Endodermal cell (in vitro differentiated cells): ENCODE measurements around the gene SLC22A14. TPM values are rescaled to one million over a fixed set of nuclear protein-coding genes. Genes with fewer than 3 reads are reported as not detected.
A peak's percentile ranks its signal among the peaks of the same experiment; 100 is the strongest.
"Not testable (repeated sequence)": the region's sequence is repeated elsewhere in the genome, so short reads cannot be mapped to it uniquely, and the experiment has no call there.

Source experiments
- DNase-seq: peaks from one replicate; pipeline ENCODE4 v3.0.0-alpha.2; 2017
- H3K27ac ChIP-seq: 2 replicates; pipeline ENCODE4 v1.5.1; 2013; ENCODE audit warnings: mild to moderate bottlenecking, low read depth, low read length, moderate library complexity
- H3K27me3 ChIP-seq: 2 replicates; pipeline ENCODE4 v1.6.1; 2013; ENCODE audit warnings: mild to moderate bottlenecking, low read length, moderate library complexity; ENCODE audit not compliant: insufficient read depth, control insufficient read depth, poor library complexity, severe bottlenecking
- H3K36me3 ChIP-seq: 2 replicates; pipeline ENCODE4 v1.7.0; 2013; ENCODE audit warnings: mild to moderate bottlenecking, low read length, moderate library complexity; ENCODE audit not compliant: control insufficient read depth, insufficient read depth
- H3K4me1 ChIP-seq: one replicate; pipeline ENCODE4 v1.7.0; 2013; ENCODE audit warnings: low read length; ENCODE audit not compliant: control insufficient read depth, insufficient read depth
- H3K4me3 ChIP-seq: 2 replicates; pipeline ENCODE4 v1.5.1; 2013; ENCODE audit warnings: mild to moderate bottlenecking, low read length, moderate library complexity
- H3K9ac ChIP-seq: 2 replicates; pipeline ENCODE4 v1.6.1; 2013; ENCODE audit warnings: mild to moderate bottlenecking, low read length, moderate library complexity; ENCODE audit not compliant: poor library complexity, severe bottlenecking; ENCODE audit errors: extremely low read depth
- H3K9me3 ChIP-seq: 2 replicates; pipeline ENCODE4 v1.6.1; 2013; ENCODE audit warnings: mild to moderate bottlenecking, low read length, moderate library complexity; ENCODE audit not compliant: control insufficient read depth
- H3K27ac Mint-ChIP-seq: 2 replicates; pipeline ENCODE4 v1.8.0; 2020; ENCODE audit warnings: mixed read lengths
- H3K27me3 Mint-ChIP-seq: 2 replicates; pipeline ENCODE4 v1.8.0; 2021; ENCODE audit warnings: mild to moderate bottlenecking, mixed read lengths; ENCODE audit not compliant: insufficient read depth
- H3K36me3 Mint-ChIP-seq: 2 replicates; pipeline ENCODE4 v1.8.0; 2020; ENCODE audit warnings: low read depth, mixed read lengths
- H3K4me1 Mint-ChIP-seq: 2 replicates; pipeline ENCODE4 v1.8.0; 2020; ENCODE audit warnings: mixed read lengths
- H3K4me3 Mint-ChIP-seq: 2 replicates; pipeline ENCODE4 v1.8.0; 2020; ENCODE audit warnings: mild to moderate bottlenecking, moderate library complexity, mixed read lengths
- H3K9me3 Mint-ChIP-seq: 2 replicates; pipeline ENCODE4 v1.8.0; 2020; ENCODE audit warnings: mild to moderate bottlenecking, mixed read lengths
- WGBS, 2 experiments: methylation state at CpG; one replicate each; pipeline versions ENCODE4 v1.1.5 to v1.1.7; 2013; ENCODE audit warnings: missing lambda C conversion rate in 2 of 2, mixed read lengths in 1 of 2; ENCODE audit not compliant: insufficient coverage in 1 of 2, insufficient read length in 1 of 2; 5-methylcytosine and 5-hydroxymethylcytosine counted together
- total RNA-seq, 2 donors: library from RNA; stranded (reverse); fragmentation: NEBNext Ultra II Directional in 1 of 2; extraction: Animal tissue kit (Norgen Biotek cat#: 25700) in 1 of 2; gene quantifications; 2 replicates in 1 of 2; 3 replicates in 1 of 2; pipeline ENCODE4 v1.2.1, GENCODE V29; 2021
- TF ChIP-seq, protein P1 (sequence below): fragments of 200-600 bp; sonication (generic); conservative IDR thresholded peaks from 2 replicates; pipeline ENCODE4 v1.5.0; 2021; ENCODE audit warnings: antibody characterized with exemption, mild to moderate bottlenecking

SLC22A14 gene
- total RNA-seq, 2 donors from 2014 or later = 0.20 TPM; not detected in 1

GRCh38 chr3:38238416-38239008 lies 43.6 kb upstream of the SLC22A14 start:
- no peak overlapping the region for H3K9ac ChIP-seq
- H3K4me1 Mint-ChIP-seq = no peaks in the 10 kb centered on the region
- H3K4me3 Mint-ChIP-seq = no peak overlapping the region
- H3K27me3 Mint-ChIP-seq = no peaks in the 10 kb centered on the region
- peaks cover 88% of the 10 kb centered on the region for H3K36me3 ChIP-seq
- no peaks in the 10 kb centered on the region for H3K27me3 ChIP-seq
- peaks cover 69% of the 10 kb centered on the region for H3K36me3 Mint-ChIP-seq
- H3K4me3 ChIP-seq = no peak overlapping the region
- no peak for DNase-seq
- 100% methylated on average over 2 of the region's 2 CpGs; no CpG with 5 or more reads in 1 of the 2 experiments for WGBS, 2 experiments
- peaks cover 26% of the 10 kb centered on the region for H3K9me3 ChIP-seq
- TF ChIP-seq, protein P1, sequence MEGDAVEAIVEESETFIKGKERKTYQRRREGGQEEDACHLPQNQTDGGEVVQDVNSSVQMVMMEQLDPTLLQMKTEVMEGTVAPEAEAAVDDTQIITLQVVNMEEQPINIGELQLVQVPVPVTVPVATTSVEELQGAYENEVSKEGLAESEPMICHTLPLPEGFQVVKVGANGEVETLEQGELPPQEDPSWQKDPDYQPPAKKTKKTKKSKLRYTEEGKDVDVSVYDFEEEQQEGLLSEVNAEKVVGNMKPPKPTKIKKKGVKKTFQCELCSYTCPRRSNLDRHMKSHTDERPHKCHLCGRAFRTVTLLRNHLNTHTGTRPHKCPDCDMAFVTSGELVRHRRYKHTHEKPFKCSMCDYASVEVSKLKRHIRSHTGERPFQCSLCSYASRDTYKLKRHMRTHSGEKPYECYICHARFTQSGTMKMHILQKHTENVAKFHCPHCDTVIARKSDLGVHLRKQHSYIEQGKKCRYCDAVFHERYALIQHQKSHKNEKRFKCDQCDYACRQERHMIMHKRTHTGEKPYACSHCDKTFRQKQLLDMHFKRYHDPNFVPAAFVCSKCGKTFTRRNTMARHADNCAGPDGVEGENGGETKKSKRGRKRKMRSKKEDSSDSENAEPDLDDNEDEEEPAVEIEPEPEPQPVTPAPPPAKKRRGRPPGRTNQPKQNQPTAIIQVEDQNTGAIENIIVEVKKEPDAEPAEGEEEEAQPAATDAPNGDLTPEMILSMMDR = no peak
- H3K27ac ChIP-seq = no peak overlapping the region
- no peaks in the 10 kb centered on the region for H3K4me1 ChIP-seq
- peaks cover 6% of the 10 kb centered on the region for H3K9me3 Mint-ChIP-seq
- no peak overlapping the region for H3K27ac Mint-ChIP-seq

DNA sequence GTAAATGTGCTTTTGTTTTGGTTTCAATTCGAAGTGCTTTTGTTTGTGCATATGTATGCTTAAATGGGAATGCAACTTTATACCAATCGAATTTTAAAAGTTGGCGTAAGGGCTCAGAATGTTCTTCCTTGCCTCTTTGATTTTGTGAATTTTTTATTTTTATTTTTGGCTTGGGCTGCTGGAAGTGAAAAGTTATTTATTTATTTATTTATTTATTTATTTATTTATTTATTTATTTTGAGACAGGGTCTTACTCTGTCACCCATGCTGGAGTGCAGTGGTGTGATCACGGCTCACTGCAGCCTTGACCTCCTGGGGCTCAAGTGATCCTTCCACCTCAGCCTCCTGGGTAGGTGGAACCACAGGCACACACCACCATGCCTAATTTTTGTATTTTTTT lies 39.3 kb upstream of the SLC22A14 start:
- not testable (repeated sequence) for H3K4me3 Mint-ChIP-seq, H3K27me3 Mint-ChIP-seq, H3K4me1 ChIP-seq, H3K4me1 Mint-ChIP-seq, H3K9ac ChIP-seq, H3K27ac ChIP-seq, H3K9me3 Mint-ChIP-seq, H3K27me3 ChIP-seq, H3K27ac Mint-ChIP-seq, DNase-seq, H3K4me3 ChIP-seq
- peaks cover 72% of the 10 kb centered on the region for H3K36me3 ChIP-seq
- 98 to 100% methylated on average over 1 to 4 of the region's 4 CpGs for WGBS, 2 experiments
- peaks cover 17% of the 10 kb centered on the region for H3K9me3 ChIP-seq
- H3K36me3 Mint-ChIP-seq = peaks cover 54% of the 10 kb centered on the region

DNA sequence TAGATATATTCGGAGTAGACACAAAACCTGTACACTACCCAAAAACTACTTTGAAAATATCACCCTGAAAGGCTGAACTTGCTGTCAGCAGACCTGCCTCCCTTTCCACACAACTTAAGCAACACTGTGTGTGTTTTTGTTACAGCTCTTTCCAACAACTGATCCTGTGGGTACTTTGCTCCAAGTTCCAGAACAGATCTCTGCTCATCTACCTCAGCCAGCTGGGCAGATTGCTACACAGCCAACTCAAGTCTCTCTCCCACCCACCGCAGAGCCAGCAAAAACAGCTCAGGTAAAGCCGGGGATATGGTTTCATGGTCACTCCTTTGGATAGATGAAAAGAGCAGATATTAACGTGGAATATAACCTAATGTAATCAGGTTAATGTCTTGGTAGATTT lies 36.2 kb upstream of the SLC22A14 start:
- no peaks in the 10 kb centered on the region for H3K27me3 ChIP-seq
- H3K4me1 ChIP-seq = no peaks in the 10 kb centered on the region
- no peak overlapping the region for H3K27ac ChIP-seq
- H3K9me3 ChIP-seq = no peaks in the 10 kb centered on the region
- Mint-ChIP-seq H3K27ac (peak overlapping the region; percentile 6), H3K27me3 (no peaks in the 10 kb centered on the region), H3K4me1 (no peaks in the 10 kb centered on the region), H3K9me3 (no peaks in the 10 kb centered on the region), H3K4me3 (no peak overlapping the region), H3K36me3 (peaks cover 43% of the 10 kb centered on the region)
- H3K9ac ChIP-seq = no peak overlapping the region
- no peak for DNase-seq
- WGBS, 2 experiments = 94 to 95% methylated on average over 3 to 4 of the region's 4 CpGs
- TF ChIP-seq, protein P1 = no peak
- no peak overlapping the region for H3K4me3 ChIP-seq
- peaks cover 68% of the 10 kb centered on the region for H3K36me3 ChIP-seq
